ENCODE data around the gene KRT72. TPM values are rescaled to one million over a fixed set of nuclear protein-coding genes. Genes with fewer than 3 reads are reported as not detected.

The KRT72 gene
- total and polyA plus RNA-seq, 2 experiments from 2014 or later: not detected

DNA sequence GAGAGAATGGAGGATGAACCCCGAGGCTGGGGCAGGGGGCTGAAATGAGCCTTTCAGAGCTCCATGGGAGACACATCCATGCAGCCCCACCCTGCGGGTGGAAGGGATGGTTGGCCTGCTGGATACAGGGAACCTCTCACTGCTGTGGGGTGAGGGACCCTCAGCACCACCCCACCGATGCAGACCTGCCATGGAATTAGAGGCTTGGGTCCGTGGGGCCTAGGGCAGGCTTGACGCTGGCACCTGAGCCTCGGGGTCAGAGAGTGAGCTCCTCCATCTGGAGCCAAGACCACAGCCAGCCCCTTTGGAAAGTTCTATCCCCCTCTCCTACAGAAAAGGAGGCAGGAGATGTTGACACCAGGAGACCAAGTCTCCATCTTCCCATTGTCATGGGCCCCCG is 20.2 kb downstream of the KRT72 start:
- Histone ChIP-seq H2AFZ (no peak overlapping the region), H3K27me3 (ENCODE audit: insufficient read depth) (no peaks in the 10 kb centered on the region), H4K20me1 (replicated peaks; ENCODE audit: insufficient read depth) (no peaks in the 10 kb centered on the region), H3K4me3 (no peak overlapping the region), H3K4me2 (no peak overlapping the region), H3K36me3 (ENCODE audit: insufficient read depth) (no peaks in the 10 kb centered on the region), H3K9me2 (ENCODE audit: insufficient read depth) (no peaks in the 10 kb centered on the region), H3F3A (replicated peaks; ENCODE audit: low read depth) (no peaks in the 10 kb centered on the region), H3K27ac (ENCODE audit: low read depth) (no peak overlapping the region), H3K4me1 (ENCODE audit: insufficient read depth) (no peaks in the 10 kb centered on the region), H3K79me2 (replicated peaks; ENCODE audit: insufficient read depth) (no peaks in the 10 kb centered on the region)
- H3K27ac Mint-ChIP-seq: no peak overlapping the region
- TF ChIP-seq EZH2phosphoT487 (IDR thresholded peaks at IDR 0.05; ENCODE audit: unreplicated experiment) (no peak), EZH2 (IDR thresholded peaks at IDR 0.05; ENCODE audit: low read depth, unreplicated experiment) (no peak), REST (IDR thresholded peaks at IDR 0.05; ENCODE audit: unreplicated experiment) (no peak), ZNF114 (CRISPR knock-in tag; IDR thresholded peaks at IDR 0.05) (no peak), POLR2AphosphoS5 (IDR thresholded peaks at IDR 0.05; ENCODE audit: low read depth) (no peak), NANOG (IDR thresholded peaks at IDR 0.05; ENCODE audit: borderline replicate concordance) (no peak), ZNF462 (CRISPR knock-in tag; IDR thresholded peaks at IDR 0.05) (no peak), ZNF331 (CRISPR knock-in tag; IDR thresholded peaks at IDR 0.05; ENCODE audit: low read depth) (no peak), ETS1 (IDR thresholded peaks at IDR 0.05) (no peak), CREB1 (CRISPR knock-in tag; IDR thresholded peaks at IDR 0.05; ENCODE audit: low read depth) (no peak), JUNB (IDR thresholded peaks at IDR 0.05; ENCODE audit: unreplicated experiment) (no peak), STAT1 (IDR thresholded peaks at IDR 0.05; ENCODE audit: unreplicated experiment) (no peak)
- TF ChIP-seq, protein P1, sequence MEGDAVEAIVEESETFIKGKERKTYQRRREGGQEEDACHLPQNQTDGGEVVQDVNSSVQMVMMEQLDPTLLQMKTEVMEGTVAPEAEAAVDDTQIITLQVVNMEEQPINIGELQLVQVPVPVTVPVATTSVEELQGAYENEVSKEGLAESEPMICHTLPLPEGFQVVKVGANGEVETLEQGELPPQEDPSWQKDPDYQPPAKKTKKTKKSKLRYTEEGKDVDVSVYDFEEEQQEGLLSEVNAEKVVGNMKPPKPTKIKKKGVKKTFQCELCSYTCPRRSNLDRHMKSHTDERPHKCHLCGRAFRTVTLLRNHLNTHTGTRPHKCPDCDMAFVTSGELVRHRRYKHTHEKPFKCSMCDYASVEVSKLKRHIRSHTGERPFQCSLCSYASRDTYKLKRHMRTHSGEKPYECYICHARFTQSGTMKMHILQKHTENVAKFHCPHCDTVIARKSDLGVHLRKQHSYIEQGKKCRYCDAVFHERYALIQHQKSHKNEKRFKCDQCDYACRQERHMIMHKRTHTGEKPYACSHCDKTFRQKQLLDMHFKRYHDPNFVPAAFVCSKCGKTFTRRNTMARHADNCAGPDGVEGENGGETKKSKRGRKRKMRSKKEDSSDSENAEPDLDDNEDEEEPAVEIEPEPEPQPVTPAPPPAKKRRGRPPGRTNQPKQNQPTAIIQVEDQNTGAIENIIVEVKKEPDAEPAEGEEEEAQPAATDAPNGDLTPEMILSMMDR (conservative IDR thresholded peaks at IDR 0.05; ENCODE audit: low read depth in 2 of 2): no peak
- H3K27me3 Mint-ChIP-seq (ENCODE audit: insufficient read depth, low read depth, poor library complexity): peaks cover 9% of the 10 kb centered on the region
- no peaks in the 10 kb centered on the region for H3K36me3 Mint-ChIP-seq (ENCODE audit: low read depth)
- ATAC-seq (no peak), DNase-seq (ENCODE audit: low spot score) (no peak)
- peaks cover 4% of the 10 kb centered on the region for H3K4me1 Mint-ChIP-seq
- H3K4me3 Mint-ChIP-seq: no peak overlapping the region
- no peaks in the 10 kb centered on the region for H3K9me3 Mint-ChIP-seq

Data from GM23338 (cell line).